Spleen (tissue), 11 donors: Measurements from ENCODE around the gene IGF2BP1. TPM values are rescaled to one million over a fixed set of nuclear protein-coding genes. Genes with fewer than 3 reads are reported as not detected.
A peak's percentile ranks its signal among the peaks of the same experiment; 100 is the strongest.

Source experiments
- DNase-seq: peaks from one replicate; pipeline ENCODE4 v3.0.0-alpha.2; 2020
- H3K27ac ChIP-seq, 8 donors: fragments of 200-600 bp; sonication (generic) in 7 of 8; 1 replicate in 4 of 8; 2 replicates in 4 of 8; pipeline versions ENCODE4 v1.5.0 to v1.8.0; 2016 to 2021; ENCODE audit warnings: inconsistent platforms in 4 of 8, mild to moderate bottlenecking in 4 of 8, moderate library complexity in 1 of 8
- H3K27me3 ChIP-seq, 7 donors: fragments of 200-600 bp; sonication (generic) in 6 of 7; replicated peaks in 1 of 7; 1 replicate in 4 of 7; 2 replicates in 3 of 7; pipeline versions ENCODE4 v1.5.0 to v1.8.0; 2016 to 2021; ENCODE audit warnings: inconsistent platforms in 3 of 7, mild to moderate bottlenecking in 1 of 7
- H3K36me3 ChIP-seq, 6 donors: fragments of 200-600 bp; sonication (generic) in 5 of 6; 1 replicate in 4 of 6; 2 replicates in 2 of 6; pipeline versions ENCODE4 v1.5.0 to v1.8.0; 2016 to 2021; ENCODE audit warnings: inconsistent platforms in 2 of 6
- H3K4me1 ChIP-seq, 6 donors: fragments of 200-600 bp; sonication (generic) in 5 of 6; 1 replicate in 3 of 6; 2 replicates in 3 of 6; pipeline versions ENCODE4 v1.5.0 to v1.8.0; 2016 to 2021; ENCODE audit warnings: inconsistent platforms in 3 of 6
- H3K4me3 ChIP-seq, 8 donors: fragments of 200-600 bp; sonication (generic) in 7 of 8; 1 replicate in 4 of 8; 2 replicates in 4 of 8; pipeline versions ENCODE4 v1.5.0 to v1.8.0; 2016 to 2021; ENCODE audit warnings: inconsistent platforms in 4 of 8, mild to moderate bottlenecking in 4 of 8, moderate library complexity in 2 of 8
- H3K9me3 ChIP-seq, 8 donors: fragments of 200-600 bp; sonication (generic) in 7 of 8; 1 replicate in 4 of 8; 2 replicates in 4 of 8; pipeline versions ENCODE4 v1.5.0 to v1.8.0; 2016 to 2021; ENCODE audit warnings: inconsistent platforms in 4 of 8
- CTCF ChIP-seq, 11 experiments: fragments of 200-600 bp in 7 of 11; fragments of 450-650 bp in 4 of 11; sonication (generic) in 4 of 11; IDR thresholded peaks in 8 of 11; conservative IDR thresholded peaks in 3 of 11; 1 replicate in 7 of 11; 2 replicates in 4 of 11; pipeline versions ENCODE4 v1.4.0 to v1.8.0; 2016 to 2021; ENCODE audit warnings: antibody characterized with exemption in 11 of 11, inconsistent platforms in 4 of 11, mild to moderate bottlenecking in 1 of 11
- POLR2A ChIP-seq, 3 donors: fragments of 450-650 bp; IDR thresholded peaks; one replicate each; pipeline ENCODE4 v1.5.1; 2017; ENCODE audit warnings: antibody characterized with exemption in 3 of 3, mild to moderate bottlenecking in 1 of 3
- POLR2AphosphoS5 ChIP-seq, 3 donors: sonication (generic); formaldehyde crosslinking; IDR thresholded peaks; one replicate each; pipeline ENCODE4 v1.5.1; 2017; ENCODE audit warnings: antibody characterized with exemption in 3 of 3
- WGBS, 5 donors: extraction: QIAGEN DNeasy Blood & Tissue Kit in 3 of 5; methylation state at CpG; one replicate each; pipeline versions ENCODE4 v1.1.5 to v1.1.7; 2013 to 2018; 5-methylcytosine and 5-hydroxymethylcytosine counted together
- intact Hi-C: fragments of 100-400 bp; cut with DNase I; formaldehyde crosslinking; loops from one replicate; pipeline ENCODE4 v1.15.0; 2023; ENCODE audit warnings: low total_unique reads
- polyA plus RNA-seq, 3 donors: library from polyadenylated mRNA; stranded (reverse); fragments of 200-250 nt; gene quantifications; one replicate each; pipeline ENCODE4 v1.2.1, GENCODE V29; 2013
- total RNA-seq, 7 donors: library from RNA; depleted of rRNA in 3 of 7; stranded (reverse); fragments of >200 nt in 3 of 7; fragmentation: NEBNext Ultra II Directional in 4 of 7; extraction: Animal tissue kit (Norgen Biotek cat#: 25700) in 4 of 7; gene quantifications; one replicate each; pipeline versions ENCODE4 v1.1.0 to v1.2.1, GENCODE V29; 2016 to 2021
- donor health status: healthy with polysubstance abuse.
- donor health status: DM: no; HTN: no; CAD: no; lungs with moderate emphysema.
- donor health status: DM: no; HTN: no; CAD: no.
- donor health status: Bipolar disorder and iron deficiency.
- donor health status: healthy.
- donor health status: DM: no; HTN: no; CAD: no.
- donor health status: DM: yes; HTN: yes; CAD: no.

The IGF2BP1 gene
- total and polyA plus RNA-seq, 10 donors: 0.17 TPM; not detected in 9

DNA sequence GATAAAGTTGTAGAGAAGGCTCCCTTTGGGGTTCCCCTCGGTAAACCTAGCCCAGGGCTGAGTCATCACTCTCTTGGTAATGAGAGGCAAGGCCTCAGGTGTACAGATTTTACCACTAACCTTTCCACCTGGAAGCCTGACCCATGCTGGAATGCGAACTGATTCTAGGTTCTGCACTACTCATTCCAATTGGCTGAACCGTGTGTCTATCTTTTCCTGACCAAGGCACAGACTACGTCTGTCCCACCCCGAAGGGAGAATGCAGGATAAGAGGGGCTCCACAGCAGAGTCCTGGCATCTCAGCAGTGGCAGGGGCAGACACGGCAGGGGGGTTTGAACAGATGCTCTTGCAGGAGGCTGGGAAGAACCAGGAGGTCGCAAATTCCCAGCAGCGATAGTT lies 70.0 kb downstream of the IGF2BP1 start:
- H3K4me1 ChIP-seq: no peaks in the 10 kb centered on the region
- no peak overlapping the region for H3K27ac ChIP-seq
- intact Hi-C loops: no loop called here
- 73 to 88% (median 83%) methylated on average over 5 to 8 of the region's 8 CpGs for WGBS, 5 donors
- peak; percentile 18 for DNase-seq
- H3K9me3 ChIP-seq: no peaks in the 10 kb centered on the region
- no peak for TF ChIP-seq POLR2AphosphoS5 (IDR thresholded peaks at IDR 0.05)
- TF ChIP-seq CTCF (IDR thresholded peaks at IDR 0.05 in 8 of 11, conservative IDR thresholded peaks at IDR 0.05 in 3 of 11): no peak
- TF ChIP-seq POLR2A (IDR thresholded peaks at IDR 0.05): no peak
- H3K36me3 ChIP-seq: no peaks in the 10 kb centered on the region
- H3K4me3 ChIP-seq: no peak overlapping the region
- peaks cover 0 to 4% (median 0%) of the 10 kb centered on the region in 7 donors for H3K27me3 ChIP-seq

GRCh38 chr17:49069585-49070273 lies 72.5 kb downstream of the IGF2BP1 start:
- Histone ChIP-seq H3K4me1 (no peaks in the 10 kb centered on the region), H3K4me3 (no peak overlapping the region), H3K27me3 (peaks cover 0 to 4% (median 0%) of the 10 kb centered on the region in 7 donors), H3K27ac (no peak overlapping the region), H3K36me3 (no peaks in the 10 kb centered on the region), H3K9me3 (no peaks in the 10 kb centered on the region)
- whole genome bisulfite sequencing, 5 donors: 89 to 98% (median 93%) methylated on average over 2 of the region's 2 CpGs
- intact Hi-C loops: no loop called here
- DNase-seq: no peak
- TF ChIP-seq CTCF (IDR thresholded peaks at IDR 0.05 in 8 of 11, conservative IDR thresholded peaks at IDR 0.05 in 3 of 11) (no peak), POLR2A (IDR thresholded peaks at IDR 0.05) (no peak), POLR2AphosphoS5 (IDR thresholded peaks at IDR 0.05) (no peak)

DNA sequence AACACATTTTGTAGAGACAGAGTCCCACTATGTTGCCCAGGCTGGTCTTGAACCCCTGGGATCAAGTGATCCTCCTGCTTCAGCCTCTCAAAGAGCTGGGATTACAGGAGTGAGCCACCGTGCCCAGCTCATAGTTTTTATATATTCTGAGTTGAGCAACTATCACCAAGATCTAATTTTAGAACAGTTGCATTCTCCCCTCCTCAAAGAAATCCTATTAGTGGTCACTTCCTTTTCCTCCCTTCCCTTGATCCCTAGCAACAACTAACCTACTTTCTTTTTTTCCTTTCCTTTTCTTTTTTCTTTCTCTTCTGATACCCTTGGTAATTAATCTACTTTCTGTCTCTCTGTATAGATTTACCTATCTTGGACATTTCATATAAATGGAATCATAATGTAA lies 73.9 kb downstream of the IGF2BP1 start:
- no peak for DNase-seq
- H3K9me3 ChIP-seq: no peaks in the 10 kb centered on the region
- TF ChIP-seq POLR2AphosphoS5 (IDR thresholded peaks at IDR 0.05) (no peak), CTCF (IDR thresholded peaks at IDR 0.05 in 8 of 11, conservative IDR thresholded peaks at IDR 0.05 in 3 of 11) (no peak), POLR2A (IDR thresholded peaks at IDR 0.05) (no peak)
- intact Hi-C loops: no loop called here
- peaks cover 0 to 10% (median 0%) of the 10 kb centered on the region in 7 donors for H3K27me3 ChIP-seq
- no peak overlapping the region for H3K4me3 ChIP-seq
- no peak overlapping the region for H3K27ac ChIP-seq
- WGBS, 5 donors: 7 to 32% (median 21%) methylated on average over 1 of the region's 1 CpG
- H3K36me3 ChIP-seq: no peaks in the 10 kb centered on the region
- no peaks in the 10 kb centered on the region for H3K4me1 ChIP-seq

DNA sequence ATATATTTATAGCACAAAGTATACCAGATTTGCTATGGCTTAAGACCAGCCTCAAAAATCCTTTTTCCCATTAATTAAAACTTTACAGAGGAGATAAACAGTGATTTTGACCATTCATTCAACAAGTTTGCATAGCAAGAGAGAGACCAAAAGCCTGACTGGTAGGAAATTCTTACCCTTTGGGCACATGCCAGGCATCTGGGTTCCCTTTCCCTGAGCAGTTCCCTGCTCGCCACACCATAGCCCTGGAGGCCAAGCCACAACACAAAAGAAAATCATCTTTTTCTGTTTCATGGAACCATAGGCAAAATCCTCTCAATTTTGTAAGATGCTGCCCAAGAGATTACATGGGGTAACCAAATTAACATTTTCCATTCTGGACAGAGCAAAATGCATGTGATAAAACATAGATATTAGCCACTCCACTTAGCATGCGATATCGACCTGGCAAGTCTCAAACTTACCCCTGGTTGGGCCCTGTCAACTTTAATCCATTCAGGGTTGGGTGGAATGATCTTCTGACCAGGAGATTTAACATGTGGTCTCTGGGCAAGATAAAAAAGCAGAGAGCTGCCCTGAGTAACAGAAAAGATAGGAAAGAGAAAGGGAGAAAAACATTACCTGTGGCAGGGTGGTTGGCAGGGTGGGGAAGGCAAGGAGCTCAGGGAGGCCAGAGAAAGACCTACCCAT lies 77.8 kb downstream of the IGF2BP1 start:
- TF ChIP-seq POLR2AphosphoS5 (IDR thresholded peaks at IDR 0.05) (no peak), POLR2A (IDR thresholded peaks at IDR 0.05) (no peak), CTCF (IDR thresholded peaks at IDR 0.05 in 8 of 11, conservative IDR thresholded peaks at IDR 0.05 in 3 of 11) (no peak)
- peaks cover 0 to 24% (median 0%) of the 10 kb centered on the region in 7 donors for H3K27me3 ChIP-seq
- no peak overlapping the region for H3K27ac ChIP-seq
- no peak for DNase-seq
- intact Hi-C loops: no loop called here
- no peaks in the 10 kb centered on the region for H3K36me3 ChIP-seq
- no peaks in the 10 kb centered on the region for H3K4me1 ChIP-seq
- no peak overlapping the region for H3K4me3 ChIP-seq
- no peaks in the 10 kb centered on the region for H3K9me3 ChIP-seq
- 80 to 93% (median 92%) methylated on average over 3 of the region's 3 CpGs for WGBS, 5 donors
